Fibroblast of mammary gland (primary cell): ENCODE data around the gene CENPI.
A peak's percentile ranks its signal among the peaks of the same experiment; 100 is the strongest.

Experiments used
- DNase-seq: peaks from one replicate; pipeline ENCODE4 v3.0.0-alpha.2; 2010; ENCODE audit warnings: low read depth
- H3K4me3 ChIP-seq: 2 replicates; pipeline ENCODE4 v1.5.1; 2011; ENCODE audit warnings: low read depth, mild to moderate bottlenecking, low read length, moderate library complexity; ENCODE audit not compliant: control insufficient read depth
- CTCF ChIP-seq: conservative IDR thresholded peaks from 2 replicates; pipeline ENCODE4 v1.5.1; 2011; ENCODE audit warnings: low read depth, low read length, inconsistent platforms; ENCODE audit not compliant: control insufficient read depth, insufficient read depth

CENPI gene

GRCh38 chrX:101071582-101071981 lies 26.4 kb upstream of the CENPI start:
- TF ChIP-seq CTCF = no peak
- no peak overlapping the region for H3K4me3 ChIP-seq
- no peak for DNase-seq

DNA sequence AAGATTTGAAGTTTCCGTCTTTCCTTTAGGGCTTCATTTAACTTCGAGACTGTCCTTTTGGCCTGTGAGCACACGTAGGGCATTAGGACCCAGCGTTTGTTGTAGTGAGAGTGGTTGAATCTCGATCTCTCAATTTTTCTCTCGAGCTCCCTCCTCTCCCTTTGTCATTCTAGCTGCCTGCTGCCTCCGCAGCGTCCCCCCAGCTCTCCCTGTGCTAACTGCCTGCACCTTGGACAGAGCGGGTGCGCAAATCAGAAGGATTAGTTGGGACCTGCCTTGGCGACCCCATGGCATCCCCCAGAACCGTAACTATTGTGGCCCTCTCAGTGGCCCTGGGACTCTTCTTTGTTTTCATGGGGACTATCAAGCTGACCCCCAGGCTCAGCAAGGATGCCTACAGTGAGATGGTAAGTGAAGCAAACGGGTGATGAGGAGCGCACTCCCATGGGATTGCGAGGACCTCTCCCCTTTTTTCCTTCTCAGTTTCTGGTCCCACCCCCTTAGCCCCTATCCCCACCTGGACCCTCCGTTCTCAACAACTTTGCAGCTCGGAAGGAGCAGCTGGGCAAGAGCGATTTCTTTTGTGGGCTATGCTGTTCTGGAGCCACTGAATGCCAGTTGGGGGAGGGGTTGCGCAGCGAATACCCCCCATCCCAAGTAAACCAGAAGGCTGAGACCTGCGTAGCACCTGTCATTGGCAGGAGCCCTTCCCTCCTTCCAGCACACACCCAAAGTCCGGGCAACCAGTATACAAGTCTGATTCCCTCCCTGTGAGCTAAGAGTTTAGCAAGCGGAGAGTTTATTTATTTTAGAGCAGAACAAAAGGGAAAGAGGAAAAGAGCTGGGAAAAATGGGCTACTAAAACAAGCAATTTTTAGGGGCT lies 19.0 kb upstream of the CENPI start, which contains the start of gene TMEM35A:
Gene TMEM35A (plus strand): TSS at position 164 of the 883 bp plus-strand sequence. CDS start 124 bp downstream, at position 288.
- TF ChIP-seq CTCF = no peak
- peak; percentile 27 for DNase-seq
- H3K4me3 ChIP-seq = peak within 1 kb of the TSS; percentile 39

GRCh38 chrX:101079736-101080270 lies 18.2 kb upstream of the CENPI start:
- no peak overlapping the region for H3K4me3 ChIP-seq
- no peak for DNase-seq

DNA sequence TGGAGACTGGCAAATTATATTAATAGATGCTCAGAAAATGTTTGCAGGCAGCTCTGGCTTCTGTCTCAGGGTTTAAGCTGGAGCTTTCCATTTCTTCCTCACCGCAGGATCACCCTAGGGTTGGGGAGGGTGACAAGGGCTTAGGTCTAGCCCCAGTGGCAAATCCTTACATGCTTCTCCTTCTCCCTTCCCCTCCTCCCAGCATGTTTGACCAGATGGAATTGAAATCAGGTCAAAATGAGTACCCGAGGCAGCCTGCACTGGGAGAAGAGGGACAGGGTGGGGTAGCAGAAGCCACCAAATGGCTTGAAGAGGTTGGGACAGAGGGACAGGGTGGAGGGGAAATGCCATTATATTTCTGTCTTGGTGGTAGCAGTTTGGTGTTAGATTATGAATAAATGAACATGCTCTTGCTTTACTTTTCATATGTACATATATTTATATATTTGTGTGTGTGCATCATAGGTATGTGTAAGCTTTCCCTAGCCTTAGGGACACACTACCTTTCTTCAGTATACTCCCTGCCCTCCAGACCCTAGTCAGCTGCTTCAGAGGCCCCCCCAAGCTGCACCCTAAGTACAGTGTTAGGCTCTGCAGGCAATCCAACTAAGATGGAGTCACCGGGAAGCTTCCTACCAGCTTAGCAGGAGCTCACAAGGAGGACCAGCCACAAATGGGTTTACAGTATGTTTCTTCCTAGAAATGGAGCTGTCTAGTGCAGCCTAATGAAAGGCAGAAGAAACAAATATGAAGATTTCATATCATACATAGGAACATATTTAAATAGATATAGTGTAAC lies 17.5 kb upstream of the CENPI start:
- no peak overlapping the region for H3K4me3 ChIP-seq
- DNase-seq = no peak
- TF ChIP-seq CTCF = no peak

More at GRCh38 chrX:101079736-101080270, 18.2 kb upstream of the CENPI start:
- no peak for TF ChIP-seq CTCF

- no peak overlapping the region for H3K4me3 ChIP-seq
- peak; percentile 4 for DNase-seq
- no peak for TF ChIP-seq CTCF
Observed at GRCh38 chrX:101081231-101081630, 16.8 kb upstream of the CENPI start.

DNA sequence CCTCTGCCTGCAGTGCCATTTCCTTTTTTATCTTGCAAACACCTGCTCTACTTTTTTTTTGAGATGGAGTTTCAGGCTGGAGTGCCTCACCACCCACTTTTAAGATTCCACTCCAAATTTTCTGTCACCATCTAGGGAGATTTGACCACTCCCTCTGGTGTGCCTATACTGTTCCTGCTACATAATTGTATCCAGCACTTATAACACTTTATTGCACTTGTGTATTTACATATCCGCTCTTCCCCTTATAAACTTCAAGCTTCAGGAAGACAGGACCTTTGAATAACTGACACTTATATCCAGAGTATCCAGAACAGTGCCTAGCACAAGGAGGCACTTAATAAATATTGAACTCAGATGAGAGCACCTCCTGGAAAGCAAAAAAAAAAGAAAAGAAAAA lies 6.2 kb upstream of the CENPI start:
- no peak for TF ChIP-seq CTCF
- DNase-seq = no peak

More for the DNA sequence above, 6.2 kb upstream of the CENPI start:
- no peak overlapping the region for H3K4me3 ChIP-seq
